Measurements from ENCODE around the gene DIS3L.

DNA sequence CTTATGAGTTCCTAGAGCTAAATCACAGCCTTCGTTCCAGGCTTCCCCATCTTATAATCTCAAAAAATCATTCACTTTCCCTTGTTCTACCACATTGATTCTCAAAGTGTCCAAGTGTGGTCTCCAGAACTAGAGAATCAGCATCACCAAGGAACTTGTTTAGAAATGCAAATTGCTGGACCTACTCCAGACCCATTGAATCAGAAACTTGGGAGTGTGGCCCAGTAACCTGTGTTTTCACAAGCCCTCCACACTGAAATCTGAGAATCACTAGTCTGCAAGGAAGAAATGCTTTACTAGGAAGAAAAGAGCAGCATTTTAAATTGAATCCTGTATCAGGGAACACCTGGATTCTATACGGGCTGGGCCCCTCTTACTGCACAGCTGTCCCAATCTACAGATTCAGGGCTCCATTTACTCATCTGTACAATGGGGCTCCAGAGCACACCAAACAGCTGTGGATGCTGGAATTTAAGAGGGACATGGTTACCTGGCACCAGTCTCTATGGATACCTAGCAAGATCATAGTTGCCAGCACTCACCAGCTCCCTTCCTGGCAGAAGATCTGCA, 43.7 kb upstream of the DIS3L start:
- TF ChIP-seq CTCF (IDR thresholded peaks at IDR 0.05; ENCODE audit: insufficient read depth, low read depth, low read length) (no peak), EZH2 (IDR thresholded peaks at IDR 0.05; ENCODE audit: insufficient read depth, low read length) (no peak)

All from astrocyte (in vitro differentiated cells and primary cell).